NCI-H1092 treated with DMSO at 0.1 percent for 48 hours (cell line): ENCODE data around the gene SLC7A11.
A peak's percentile ranks its signal among the peaks of the same experiment; 100 is the strongest.

ENCODE experiments used
- DNase-seq: peaks from one replicate; lab custom pipeline; 2025; lab: John Stamatoyannopoulos, UW

The SLC7A11 gene

GRCh38 chr4:138242076-138242833 lies at the start of gene SLC7A11:
Gene SLC7A11, minus strand, starts transcription at chr4:138242349. Its CDS starts 280 bp downstream, at chr4:138242069.
- DNase-seq, result peak; percentile 85

- no peak for DNase-seq
Observed at GRCh38 chr4:138291431-138291830, 49.3 kb upstream of the SLC7A11 start.

GRCh38 chr4:138290805-138291204 lies 48.7 kb upstream of the SLC7A11 start:
- DNase-seq, result no peak

GRCh38 chr4:138279286-138279685 lies 37.1 kb upstream of the SLC7A11 start:
- DNase-seq, result no peak

- no peak for DNase-seq
Observed at GRCh38 chr4:138277133-138277532, 35.0 kb upstream of the SLC7A11 start.

- no peak for DNase-seq
Observed at GRCh38 chr4:138275963-138276621, 33.9 kb upstream of the SLC7A11 start.

- DNase-seq, result no peak
Observed at GRCh38 chr4:138275216-138275615, 33.1 kb upstream of the SLC7A11 start.

GRCh38 chr4:138269175-138269574 lies 27.0 kb upstream of the SLC7A11 start:
- no peak for DNase-seq

- no peak for DNase-seq
Observed at GRCh38 chr4:138267835-138268234, 25.7 kb upstream of the SLC7A11 start.

- DNase-seq, result no peak
Observed at GRCh38 chr4:138266948-138267347, 24.8 kb upstream of the SLC7A11 start.

GRCh38 chr4:138263247-138263816 lies 21.2 kb upstream of the SLC7A11 start:
- no peak for DNase-seq

GRCh38 chr4:138262469-138262868 lies 20.3 kb upstream of the SLC7A11 start:
- no peak for DNase-seq

GRCh38 chr4:138262030-138262429 lies 19.9 kb upstream of the SLC7A11 start:
- DNase-seq, result no peak

- DNase-seq, result no peak
Observed at GRCh38 chr4:138259824-138260223, 17.7 kb upstream of the SLC7A11 start.

- DNase-seq, result no peak
Observed at GRCh38 chr4:138259271-138259670, 17.1 kb upstream of the SLC7A11 start.

- DNase-seq, result no peak
Observed at GRCh38 chr4:138256608-138257007, 14.5 kb upstream of the SLC7A11 start.

- no peak for DNase-seq
Observed at GRCh38 chr4:138255917-138256597, 13.9 kb upstream of the SLC7A11 start.

- DNase-seq, result no peak
Observed at GRCh38 chr4:138252551-138252950, 10.4 kb upstream of the SLC7A11 start.

- no peak for DNase-seq
Observed at GRCh38 chr4:138251938-138252337, 9.8 kb upstream of the SLC7A11 start.

GRCh38 chr4:138249132-138249531 lies 7.0 kb upstream of the SLC7A11 start:
- DNase-seq, result no peak

- no peak for DNase-seq
Observed at GRCh38 chr4:138248058-138248457, 5.9 kb upstream of the SLC7A11 start.

GRCh38 chr4:138247643-138248042 lies 5.5 kb upstream of the SLC7A11 start:
- DNase-seq, result no peak

GRCh38 chr4:138243369-138243768 lies 1.2 kb upstream of the SLC7A11 start:
- DNase-seq, result peak; percentile 25
